SU-DHL-6 (cell line): ENCODE data around the gene SRP68.

Experiments used
- H2AFZ ChIP-seq: fragments of 200-600 bp; sonication (generic); 2 replicates; pipeline ENCODE4 v1.6.1; 2014; ENCODE audit warnings: low read depth, mild to moderate bottlenecking, moderate library complexity, mixed read lengths, antibody characterized with exemption, low read length; ENCODE audit not compliant: severe bottlenecking
- H3F3A ChIP-seq: fragments of 200-600 bp; shearing (Covaris generic); 2 replicates; pipeline ENCODE4 v1.6.0; 2016; ENCODE audit warnings: antibody characterized with exemption, mild to moderate bottlenecking; ENCODE audit not compliant: insufficient read depth
- H3K27ac ChIP-seq: fragments of 200-600 bp; sonication (generic); 2 replicates; pipeline ENCODE4 v1.5.1; 2016; ENCODE audit warnings: low read depth, mild to moderate bottlenecking, low read length, moderate library complexity, mixed read lengths
- H3K27me3 ChIP-seq: fragments of 200-600 bp; sonication (generic), shearing (Covaris generic); 2 replicates; pipeline ENCODE4 v1.6.0; 2014; ENCODE audit warnings: mild to moderate bottlenecking, low read length
- H3K36me3 ChIP-seq: fragments of 200-600 bp; sonication (generic); 2 replicates; pipeline ENCODE4 v1.6.1; 2014; ENCODE audit warnings: mild to moderate bottlenecking, low read length, mixed read lengths
- H3K4me2 ChIP-seq: fragments of 300-600, 200-600 bp; shearing (Covaris generic), sonication (generic); 2 replicates; pipeline ENCODE4 v1.6.0; 2014; ENCODE audit warnings: low read length, low read depth, mild to moderate bottlenecking; ENCODE audit not compliant: poor library complexity, severe bottlenecking
- H3K4me3 ChIP-seq: fragments of 200-600 bp; sonication (generic); 2 replicates; pipeline ENCODE4 v1.5.1; 2014; ENCODE audit warnings: antibody characterized with exemption, low read length, mild to moderate bottlenecking, mixed read lengths; ENCODE audit not compliant: insufficient read depth, poor library complexity, severe bottlenecking
- H3K79me2 ChIP-seq: fragments of 200-600 bp; sonication (generic); 2 replicates; pipeline ENCODE4 v1.6.1; 2014; ENCODE audit warnings: mild to moderate bottlenecking, low read length, moderate library complexity; ENCODE audit not compliant: insufficient read depth
- H3K9ac ChIP-seq: fragments of 200-600 bp; sonication (generic); 2 replicates; pipeline ENCODE4 v1.7.0; 2014; ENCODE audit warnings: mild to moderate bottlenecking, low read length
- H3K9me2 ChIP-seq: fragments of 200-600 bp; sonication (generic); replicated peaks from 2 replicates; pipeline ENCODE4 v1.6.1; 2014; ENCODE audit warnings: low read length; ENCODE audit not compliant: insufficient read depth
- H3K9me3 ChIP-seq: fragments of 200-600 bp; sonication (generic); 2 replicates; pipeline ENCODE4 v1.6.1; 2014; ENCODE audit warnings: low read length, mixed read lengths; ENCODE audit not compliant: insufficient read depth
- H4K20me1 ChIP-seq: fragments of 200-600 bp; sonication (generic); 2 replicates; pipeline ENCODE4 v1.6.1; 2014; ENCODE audit warnings: low read depth, mild to moderate bottlenecking, antibody characterized with exemption, low read length, moderate library complexity, mixed read lengths
- CTCF ChIP-seq: fragments of 200-600 bp; sonication (generic); IDR thresholded peaks from one replicate; pipeline ENCODE4 v1.5.1; 2017; ENCODE audit warnings: antibody characterized with exemption, mild to moderate bottlenecking, low read length, moderate library complexity; ENCODE audit not compliant: insufficient read depth, poor library complexity, severe bottlenecking
- EZH2phosphoT487 ChIP-seq: fragments of 200-600 bp; sonication (generic), shearing (Covaris generic); conservative IDR thresholded peaks from 2 replicates; pipeline ENCODE4 v1.6.1; 2018; ENCODE audit warnings: mild to moderate bottlenecking, antibody characterized with exemption, low read length, moderate library complexity, mixed read lengths

Gene SRP68

GRCh38 chr17:76087531-76087930 is 15.2 kb upstream of the SRP68 start:
- TF ChIP-seq EZH2phosphoT487: no peak
- TF ChIP-seq CTCF: no peak
- Histone ChIP-seq H3K9me3 (no peaks in the 10 kb centered on the region), H4K20me1 (no peaks in the 10 kb centered on the region), H3K27ac (no peak overlapping the region), H2AFZ (no peak overlapping the region), H3K27me3 (no peaks in the 10 kb centered on the region), H3K36me3 (no peaks in the 10 kb centered on the region), H3K4me2 (no peak overlapping the region), H3F3A (no peaks in the 10 kb centered on the region), H3K9me2 (no peaks in the 10 kb centered on the region), H3K9ac (no peak overlapping the region), H3K4me3 (no peak overlapping the region), H3K79me2 (no peaks in the 10 kb centered on the region)

GRCh38 chr17:76086384-76086783 is 14.1 kb upstream of the SRP68 start:
- no peaks in the 10 kb centered on the region for H3K36me3 ChIP-seq
- H4K20me1 ChIP-seq: no peaks in the 10 kb centered on the region
- H3K27ac ChIP-seq: no peak overlapping the region
- no peaks in the 10 kb centered on the region for H3K9me2 ChIP-seq
- TF ChIP-seq CTCF (no peak), EZH2phosphoT487 (no peak)
- no peak overlapping the region for H3K4me3 ChIP-seq
- H3K9me3 ChIP-seq: no peaks in the 10 kb centered on the region
- H3K9ac ChIP-seq: no peak overlapping the region
- H3K79me2 ChIP-seq: no peaks in the 10 kb centered on the region
- H2AFZ ChIP-seq: no peak overlapping the region
- H3K27me3 ChIP-seq: no peaks in the 10 kb centered on the region
- H3K4me2 ChIP-seq: no peak overlapping the region
- no peaks in the 10 kb centered on the region for H3F3A ChIP-seq

- Histone ChIP-seq H3K79me2 (no peaks in the 10 kb centered on the region), H3K9me2 (no peaks in the 10 kb centered on the region), H3K36me3 (no peaks in the 10 kb centered on the region), H3K9me3 (no peaks in the 10 kb centered on the region), H3K27ac (no peak overlapping the region), H3K27me3 (no peaks in the 10 kb centered on the region), H3K9ac (no peak overlapping the region), H2AFZ (no peak overlapping the region), H4K20me1 (no peaks in the 10 kb centered on the region), H3K4me3 (no peak overlapping the region), H3K4me2 (no peak overlapping the region), H3F3A (no peaks in the 10 kb centered on the region)
- TF ChIP-seq EZH2phosphoT487 (no peak), CTCF (no peak)
Measured at GRCh38 chr17:76085731-76086366, 13.5 kb upstream of the SRP68 start.
